ENCODE results near the gene ABR. TPM values are rescaled to one million over a fixed set of nuclear protein-coding genes. Genes with fewer than 3 reads are reported as not detected.
A peak's percentile ranks its signal among the peaks of the same experiment; 100 is the strongest.

Gene ABR
- total RNA-seq, 1 experiment from 2014 or later = 78.3 TPM

DNA sequence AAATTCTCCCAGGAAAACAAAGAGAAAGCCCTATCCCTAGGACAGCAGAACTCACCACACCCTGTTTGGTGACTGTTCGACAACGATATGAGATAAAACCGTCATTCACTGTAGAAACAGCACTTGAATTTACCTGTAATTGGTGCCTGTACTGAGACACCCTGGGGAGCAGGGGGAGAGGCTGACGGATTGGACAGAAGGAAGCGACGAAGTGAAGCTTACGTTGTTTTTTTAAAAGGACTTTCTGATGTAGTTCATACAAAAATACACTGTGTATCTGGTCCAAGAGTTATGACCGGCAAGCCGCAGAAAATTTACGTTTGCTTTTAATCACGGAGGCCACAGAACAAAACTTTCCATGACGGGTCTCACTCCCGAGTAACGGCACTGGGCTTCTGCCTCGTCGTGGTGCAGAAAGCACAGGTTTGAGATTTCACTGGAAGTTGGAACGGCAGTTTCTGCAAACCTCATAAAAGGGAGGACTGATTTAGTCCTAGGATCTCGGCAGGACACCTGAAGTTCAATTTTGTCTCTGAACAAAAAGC lies 209.9 kb downstream of the ABR start:
- Histone ChIP-seq H3K4me3 (ENCODE audit: low read depth, low read length) (peak overlapping the region; percentile 24), H3K4me1 (peaks cover 71% of the 10 kb centered on the region), H3K9me3 (no peaks in the 10 kb centered on the region), H3K27me3 (replicated peaks; ENCODE audit: control insufficient read depth, insufficient read depth, low read length) (no peaks in the 10 kb centered on the region), H3K36me3 (ENCODE audit: control insufficient read depth, insufficient read depth, low read length) (no peaks in the 10 kb centered on the region)
- peaks cover 46% of the 10 kb centered on the region for H3K4me1 Mint-ChIP-seq (ENCODE audit: low read depth, unreplicated experiment)
- no peak for TF ChIP-seq CTCF (IDR thresholded peaks at IDR 0.05; ENCODE audit: insufficient read depth in 1 of 2, low read depth in 1 of 2, low read length in 1 of 2, severe bottlenecking in 1 of 2, unreplicated experiment in 1 of 2)
- intact Hi-C loops (cut with micrococcal nuclease; ENCODE audit: unreplicated experiment) = loop anchor here (1.0 to 2.0 kb wide), 2 partner anchors 16 to 45 kb away; no protein-coding TSS in a partner anchor
- H3K4me3 Mint-ChIP-seq (ENCODE audit: unreplicated experiment) = peak overlapping the region; percentile 74
- no peaks in the 10 kb centered on the region for H3K27me3 Mint-ChIP-seq (ENCODE audit: insufficient read depth, unreplicated experiment)
- CTCF ChIA-PET = no interaction called here
- TSS peak; percentile 81 for BruUV-seq (replicated peaks)
- H3K36me3 Mint-ChIP-seq (ENCODE audit: insufficient read depth, unreplicated experiment) = peaks cover 86% of the 10 kb centered on the region
- peak overlapping the region; percentile 91 for H3K27ac Mint-ChIP-seq (ENCODE audit: unreplicated experiment)
- POLR2A ChIA-PET = interaction anchor here (0.6 to 3.4 kb wide), 4 partner anchors 8 to 260 kb away, joined by 3 to 24 read pairs (median 8); partner anchors contain the start of gene NXN
- DNase-seq = no peak
- H3K9me3 Mint-ChIP-seq (ENCODE audit: unreplicated experiment) = no peaks in the 10 kb centered on the region

DNA sequence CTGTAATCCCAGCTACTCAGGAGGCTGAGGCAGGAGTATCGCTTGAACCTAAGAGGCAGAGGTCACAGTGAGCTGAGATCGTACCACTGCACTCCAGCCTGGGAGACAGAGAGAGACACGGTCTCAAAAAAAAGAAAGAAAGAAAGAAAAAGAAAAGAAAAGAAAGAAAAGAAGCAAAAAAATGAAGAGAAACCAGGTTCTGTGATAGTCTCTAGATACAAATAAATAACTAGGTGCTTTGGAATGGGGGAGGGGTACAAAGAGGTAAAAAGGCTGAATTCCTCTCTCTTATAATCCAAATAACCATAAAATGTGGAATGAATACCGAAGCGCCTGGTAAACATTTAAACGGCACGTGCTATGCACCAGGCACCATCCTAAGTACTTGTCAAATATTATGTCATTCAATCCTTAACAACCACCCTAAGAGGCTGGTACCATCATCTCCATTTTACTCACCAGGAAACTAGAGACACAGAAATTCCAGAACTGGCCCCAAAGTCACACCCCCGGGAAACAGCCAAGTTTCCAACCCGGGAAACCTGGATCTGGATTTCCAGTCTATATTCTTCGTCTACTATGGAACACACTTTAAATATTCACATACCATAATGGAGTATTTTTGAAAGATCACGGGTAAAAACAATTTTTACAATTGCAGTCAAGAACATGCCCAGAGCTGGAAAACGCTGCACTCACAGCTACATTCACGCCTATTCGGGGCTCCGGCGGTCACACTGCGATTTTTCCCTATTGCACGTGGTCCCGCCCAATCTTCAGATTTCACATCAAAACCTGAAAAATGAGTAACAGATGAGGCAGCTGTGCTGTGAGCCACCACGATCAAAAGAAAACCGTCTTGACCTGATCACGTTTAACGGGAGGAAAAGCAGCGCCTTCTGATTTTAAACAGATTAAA lies 210.7 kb downstream of the ABR start:
- H3K4me1 Mint-ChIP-seq (ENCODE audit: low read depth, unreplicated experiment) = peaks cover 51% of the 10 kb centered on the region
- Histone ChIP-seq H3K36me3 (ENCODE audit: control insufficient read depth, insufficient read depth, low read length) (no peaks in the 10 kb centered on the region), H3K9me3 (no peaks in the 10 kb centered on the region), H3K27me3 (replicated peaks; ENCODE audit: control insufficient read depth, insufficient read depth, low read length) (no peaks in the 10 kb centered on the region), H3K4me3 (ENCODE audit: low read depth, low read length) (peak overlapping the region; percentile 24), H3K4me1 (peaks cover 76% of the 10 kb centered on the region)
- H3K4me3 Mint-ChIP-seq (ENCODE audit: unreplicated experiment) = peak overlapping the region; percentile 74
- ChIA-PET POLR2A (interaction anchor here (0.6 to 3.4 kb wide), 4 partner anchors 9 to 260 kb away, joined by 3 to 24 read pairs (median 8); partner anchors contain the start of gene NXN), CTCF (interaction anchor here (0.6 to 0.8 kb wide), 3 partner anchors 9 to 31 kb away, joined by 3 to 6 read pairs (median 5); no protein-coding TSS in a partner anchor)
- H3K27ac Mint-ChIP-seq (ENCODE audit: unreplicated experiment) = peak overlapping the region; percentile 91
- H3K27me3 Mint-ChIP-seq (ENCODE audit: insufficient read depth, unreplicated experiment) = no peaks in the 10 kb centered on the region
- peak; percentile 81 to 84 for DNase-seq
- TF ChIP-seq CTCF (IDR thresholded peaks at IDR 0.05; ENCODE audit: insufficient read depth in 1 of 2, low read depth in 1 of 2, low read length in 1 of 2, severe bottlenecking in 1 of 2, unreplicated experiment in 1 of 2) = no peak
- H3K9me3 Mint-ChIP-seq (ENCODE audit: unreplicated experiment) = no peaks in the 10 kb centered on the region
- BruUV-seq (replicated peaks) = no TSS peak
- peaks cover 79% of the 10 kb centered on the region for H3K36me3 Mint-ChIP-seq (ENCODE audit: insufficient read depth, unreplicated experiment)
- intact Hi-C loops (cut with micrococcal nuclease; ENCODE audit: unreplicated experiment) = loop anchor here (1.0 to 2.0 kb wide), 2 partner anchors 15 to 44 kb away; no protein-coding TSS in a partner anchor

DNA sequence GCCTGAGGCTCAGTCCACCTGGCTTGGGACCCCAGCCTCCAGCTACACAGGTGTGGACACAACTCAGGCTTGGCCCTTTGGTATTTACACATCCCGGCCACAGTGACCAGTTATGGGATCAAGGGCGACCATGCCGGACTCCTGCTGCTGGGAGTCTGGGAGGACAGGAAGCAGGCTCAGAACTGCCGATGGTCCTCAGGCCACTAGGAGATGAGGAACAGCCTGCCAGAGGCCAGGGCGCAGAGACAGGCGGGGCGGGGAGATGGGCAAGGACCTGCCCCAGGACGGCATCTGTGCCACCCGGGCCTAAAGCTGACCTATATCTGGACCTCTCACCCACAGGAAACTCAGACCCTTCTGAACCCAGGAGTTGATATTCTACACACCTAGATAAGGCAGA lies 212.7 kb downstream of the ABR start:
- no peak overlapping the region for H3K4me3 ChIP-seq (ENCODE audit: low read depth, low read length)
- Mint-ChIP-seq H3K4me3 (ENCODE audit: unreplicated experiment) (peak overlapping the region; percentile 57), H3K4me1 (ENCODE audit: low read depth, unreplicated experiment) (peaks cover 43% of the 10 kb centered on the region), H3K36me3 (ENCODE audit: insufficient read depth, unreplicated experiment) (peaks cover 70% of the 10 kb centered on the region), H3K27me3 (ENCODE audit: insufficient read depth, unreplicated experiment) (no peaks in the 10 kb centered on the region), H3K27ac (ENCODE audit: unreplicated experiment) (peak overlapping the region; percentile 91), H3K9me3 (ENCODE audit: unreplicated experiment) (no peaks in the 10 kb centered on the region)
- H3K9me3 ChIP-seq = no peaks in the 10 kb centered on the region
- peaks cover 72% of the 10 kb centered on the region for H3K4me1 ChIP-seq
- H3K36me3 ChIP-seq (ENCODE audit: control insufficient read depth, insufficient read depth, low read length) = no peaks in the 10 kb centered on the region
- BruUV-seq (replicated peaks) = no TSS peak
- intact Hi-C loops (cut with micrococcal nuclease; ENCODE audit: unreplicated experiment) = no loop called here
- ChIA-PET POLR2A (no interaction called here), CTCF (interaction anchor here (0.7 kb wide), 1 partner anchor 16 kb away, joined by 3 read pairs; no protein-coding TSS in a partner anchor)
- TF ChIP-seq CTCF (IDR thresholded peaks at IDR 0.05; ENCODE audit: insufficient read depth in 1 of 2, low read depth in 1 of 2, low read length in 1 of 2, severe bottlenecking in 1 of 2, unreplicated experiment in 1 of 2) = no peak
- H3K27me3 ChIP-seq (replicated peaks; ENCODE audit: control insufficient read depth, insufficient read depth, low read length) = no peaks in the 10 kb centered on the region
- DNase-seq = no peak

Data from Caco-2 (cell line).